Stimulated activated naive CD4-positive, alpha-beta T cell (primary cell): Measurements from ENCODE around the gene CLPX.
"Not testable (repeated sequence)": the region's sequence is repeated elsewhere in the genome, so short reads cannot be mapped to it uniquely, and the experiment has no call there.

Experiments used
- DNase-seq, 6 experiments: peaks; one replicate each; lab custom pipeline; 2025; lab: John Stamatoyannopoulos, UW

Gene CLPX

GRCh38 chr15:65184868-65185717, at the start of gene CLPX:
Gene CLPX (minus strand): TSS chr15:65185342. CDS start chr15:65185153, 189 bp downstream.
- DNase-seq, result peak; percentile 86 to 95 (median 92)

GRCh38 chr15:65233696-65234095, 48.6 kb upstream of the CLPX start:
- DNase-seq, result no peak

GRCh38 chr15:65232520-65232919, 47.4 kb upstream of the CLPX start:
- no peak for DNase-seq

- no peak for DNase-seq
These were observed 46.2 kb upstream of the CLPX start for GRCh38 chr15:65231306-65231705.

- DNase-seq, result not testable (repeated sequence)
These were observed 41.8 kb upstream of the CLPX start for GRCh38 chr15:65226901-65227300.

GRCh38 chr15:65226221-65226620, 41.1 kb upstream of the CLPX start:
- no peak for DNase-seq

GRCh38 chr15:65223996-65224395, 38.9 kb upstream of the CLPX start:
- DNase-seq, result no peak

GRCh38 chr15:65222891-65223290, 37.7 kb upstream of the CLPX start:
- DNase-seq, result no peak

GRCh38 chr15:65221697-65222096, 36.6 kb upstream of the CLPX start:
- no peak for DNase-seq

- no peak for DNase-seq
These were observed 34.0 kb upstream of the CLPX start for GRCh38 chr15:65219137-65219536.

- DNase-seq, result no peak
These were observed 32.7 kb upstream of the CLPX start for GRCh38 chr15:65217526-65218482.

- DNase-seq, result no peak
These were observed 30.4 kb upstream of the CLPX start for GRCh38 chr15:65215496-65215895.

- no peak for DNase-seq
These were observed 28.9 kb upstream of the CLPX start for GRCh38 chr15:65214010-65214409.

GRCh38 chr15:65213241-65213640, 28.1 kb upstream of the CLPX start:
- no peak for DNase-seq

- DNase-seq, result peak in 3 of 6 experiments; percentile 12 to 23 (median 14)
These were observed 27.0 kb upstream of the CLPX start for GRCh38 chr15:65212097-65212496.

- DNase-seq, result no peak
These were observed 26.4 kb upstream of the CLPX start for GRCh38 chr15:65211482-65211982.

- DNase-seq, result no peak
These were observed 25.8 kb upstream of the CLPX start, which contains the start of gene CILP for GRCh38 chr15:65210770-65211481. Gene CILP (minus strand): TSS chr15:65211473. CDS start chr15:65209755, 1,718 bp downstream.

- DNase-seq, result no peak
These were observed 24.8 kb upstream of the CLPX start for GRCh38 chr15:65209701-65210643.

GRCh38 chr15:65208647-65209046, 23.5 kb upstream of the CLPX start:
- no peak for DNase-seq

GRCh38 chr15:65207280-65207840, 22.2 kb upstream of the CLPX start:
- no peak for DNase-seq
